ENCODE data around the gene QTRT2. TPM values are rescaled to one million over a fixed set of nuclear protein-coding genes. Genes with fewer than 3 reads are reported as not detected.

The QTRT2 gene
- total RNA-seq, 2 donors from 2014 or later = 20.3 to 25.6 TPM

GRCh38 chr3:114128231-114128630 lies 71.7 kb downstream of the QTRT2 start:
- H3K4me1 ChIP-seq = no peaks in the 10 kb centered on the region
- H3K9ac ChIP-seq (ENCODE audit: low read depth in 2 of 2, low read length in 2 of 2) = no peak overlapping the region
- H3K9me3 ChIP-seq = no peaks in the 10 kb centered on the region
- H3K36me3 ChIP-seq = no peaks in the 10 kb centered on the region
- TF ChIP-seq CTCF (IDR thresholded peaks at IDR 0.05) = no peak
- DNase-seq = no peak
- H3K27me3 ChIP-seq = no peaks in the 10 kb centered on the region
- intact Hi-C loops (cut with DNase I) = no loop called here
- H3K27ac ChIP-seq = no peak overlapping the region
- H3K4me3 ChIP-seq = no peak overlapping the region

- no peak for TF ChIP-seq CTCF (IDR thresholded peaks at IDR 0.05)
- intact Hi-C loops (cut with DNase I) = no loop called here
- Histone ChIP-seq H3K27ac (no peak overlapping the region), H3K36me3 (no peaks in the 10 kb centered on the region), H3K27me3 (no peaks in the 10 kb centered on the region), H3K9me3 (no peaks in the 10 kb centered on the region), H3K4me1 (no peaks in the 10 kb centered on the region), H3K4me3 (no peak overlapping the region), H3K9ac (ENCODE audit: low read depth in 2 of 2, low read length in 2 of 2) (no peak overlapping the region)
- DNase-seq = no peak
Observed at GRCh38 chr3:114128826-114129225, 72.3 kb downstream of the QTRT2 start.

- no peaks in the 10 kb centered on the region for H3K4me1 ChIP-seq
- H3K9ac ChIP-seq (ENCODE audit: low read depth in 2 of 2, low read length in 2 of 2) = no peak overlapping the region
- no peak overlapping the region for H3K4me3 ChIP-seq
- no peak for TF ChIP-seq CTCF (IDR thresholded peaks at IDR 0.05)
- H3K36me3 ChIP-seq = no peaks in the 10 kb centered on the region
- H3K27me3 ChIP-seq = no peaks in the 10 kb centered on the region
- intact Hi-C loops (cut with DNase I) = no loop called here
- DNase-seq = no peak
- no peak overlapping the region for H3K27ac ChIP-seq
- H3K9me3 ChIP-seq = no peaks in the 10 kb centered on the region
Observed at GRCh38 chr3:114132500-114132899, 76.0 kb downstream of the QTRT2 start.

- Histone ChIP-seq H3K9me3 (no peaks in the 10 kb centered on the region), H3K27me3 (no peaks in the 10 kb centered on the region), H3K4me3 (no peak overlapping the region), H3K36me3 (no peaks in the 10 kb centered on the region), H3K27ac (no peak overlapping the region), H3K4me1 (no peaks in the 10 kb centered on the region), H3K9ac (ENCODE audit: low read depth in 2 of 2, low read length in 2 of 2) (no peak overlapping the region)
- intact Hi-C loops (cut with DNase I) = no loop called here
- no peak for DNase-seq
- no peak for TF ChIP-seq CTCF (IDR thresholded peaks at IDR 0.05)
Observed at GRCh38 chr3:114133947-114134346, 77.4 kb downstream of the QTRT2 start.

Other genes starting within 250 kb of the QTRT2 start
- 10 to 100 TPM in 1 of 2 donors, 1 to 10 TPM in 1; 4.1 to 10.2 TPM for gene GRAMD1C, start 217.9 kb upstream of the QTRT2 start, total RNA-seq
- 10 to 100 TPM; 31.3 to 33.2 TPM for gene ZDHHC23, start 108.7 kb upstream of the QTRT2 start, total RNA-seq
- 1 to 10 TPM; 3.1 TPM for gene CCDC191, start 211 bp upstream of the QTRT2 start, total RNA-seq
- not detected for gene DRD3, start 122.3 kb downstream of the QTRT2 start, total RNA-seq
- gene ZNF80, start 180.8 kb downstream of the QTRT2 start, total RNA-seq = not detected
- under 1 TPM; 0.37 to 0.40 TPM for gene TIGIT, start 237.3 kb downstream of the QTRT2 start, total RNA-seq

Measured in colonic mucosa (tissue), 4 donors.